NCI-H187 (cell line): Measurements from ENCODE around the gene PRR20E.
"Not testable (repeated sequence)": the region's sequence is repeated elsewhere in the genome, so short reads cannot be mapped to it uniquely, and the experiment has no call there.

Source experiments
- DNase-seq, 2 experiments: peaks; one replicate each; lab custom pipeline; 2025; lab: John Stamatoyannopoulos, UW

PRR20E gene

DNA sequence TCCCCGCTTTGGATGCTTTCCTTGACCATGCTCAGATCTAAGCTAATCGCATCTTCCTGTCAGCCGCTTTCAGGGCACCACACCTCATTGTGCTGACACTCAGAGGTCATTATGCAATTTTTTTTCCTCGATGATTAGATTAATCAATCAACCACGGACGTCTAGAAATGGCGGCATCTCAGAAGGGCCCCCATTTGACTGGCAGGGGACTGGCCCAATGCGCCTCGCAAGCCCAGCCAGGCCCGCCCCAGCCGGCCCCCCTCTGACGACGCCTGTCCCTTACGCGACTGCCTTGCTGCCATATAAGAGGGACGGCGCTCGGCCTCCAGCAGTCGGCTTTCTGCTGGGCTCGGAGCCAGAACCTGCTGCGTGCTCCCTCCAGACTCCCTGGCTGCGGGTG is at the start of gene PRR20E:
Gene PRR20E (plus strand): TSS at position 301 of the 400 bp plus-strand sequence. CDS start 387 bp downstream, outside the sequence.
- DNase-seq = not testable (repeated sequence)

DNA sequence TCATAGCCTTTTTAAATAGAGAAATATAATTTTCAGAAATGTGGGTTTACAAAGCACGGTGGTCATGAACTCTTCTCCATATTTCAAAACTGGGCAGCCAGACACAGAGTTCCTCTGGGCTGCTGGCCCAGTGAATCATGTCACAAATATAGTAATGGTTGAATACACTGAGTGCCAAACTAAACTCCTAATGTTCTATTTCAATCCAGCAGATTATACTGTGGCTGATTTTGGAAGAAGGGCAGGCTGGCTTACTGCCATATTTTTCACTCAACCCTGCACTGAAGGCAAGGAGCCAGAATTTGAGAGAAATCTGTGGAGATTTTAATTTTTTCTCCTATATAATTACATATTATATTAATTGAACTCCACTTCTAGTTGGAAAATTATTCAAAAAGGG is 43.3 kb upstream of the PRR20E start:
- DNase-seq = no peak

DNA sequence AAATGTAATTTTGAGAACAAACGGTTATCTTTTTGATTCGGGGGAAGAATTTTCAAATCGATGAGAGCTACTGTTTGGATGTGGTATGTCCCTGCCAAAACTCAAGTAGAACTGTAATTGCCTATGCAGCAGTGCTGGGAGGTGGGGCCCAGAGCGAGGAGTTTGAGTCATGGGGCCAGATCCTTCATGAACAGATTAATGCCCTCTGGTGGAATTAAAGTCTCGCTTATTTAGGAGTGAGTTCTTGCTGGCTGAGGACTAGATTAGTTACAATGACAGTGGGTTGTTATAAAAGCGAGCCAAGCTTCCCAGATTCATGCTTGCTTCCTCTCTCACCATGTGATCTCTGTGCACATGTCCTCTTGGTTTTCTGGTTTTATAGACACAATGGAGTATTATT is 38.1 kb upstream of the PRR20E start:
- no peak for DNase-seq

DNA sequence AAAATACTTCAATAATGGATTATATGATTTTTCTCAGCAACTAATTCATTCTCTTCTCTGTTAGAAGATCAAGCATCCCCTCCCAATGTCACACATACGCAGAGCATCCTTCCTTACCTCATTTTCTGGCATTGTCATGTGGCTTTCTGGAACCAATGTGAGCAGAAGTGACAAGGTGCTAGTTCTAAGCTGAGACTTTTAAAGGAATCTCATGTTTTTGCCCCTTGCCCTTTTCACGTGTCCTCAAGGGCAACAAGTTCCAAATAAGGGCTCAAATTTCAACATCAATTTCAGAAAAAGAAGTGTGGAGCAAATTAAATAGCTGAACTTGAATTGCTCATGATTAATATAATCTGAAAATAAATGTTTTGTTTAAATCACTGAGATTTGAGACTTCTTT is 30.9 kb upstream of the PRR20E start:
- no peak for DNase-seq

DNA sequence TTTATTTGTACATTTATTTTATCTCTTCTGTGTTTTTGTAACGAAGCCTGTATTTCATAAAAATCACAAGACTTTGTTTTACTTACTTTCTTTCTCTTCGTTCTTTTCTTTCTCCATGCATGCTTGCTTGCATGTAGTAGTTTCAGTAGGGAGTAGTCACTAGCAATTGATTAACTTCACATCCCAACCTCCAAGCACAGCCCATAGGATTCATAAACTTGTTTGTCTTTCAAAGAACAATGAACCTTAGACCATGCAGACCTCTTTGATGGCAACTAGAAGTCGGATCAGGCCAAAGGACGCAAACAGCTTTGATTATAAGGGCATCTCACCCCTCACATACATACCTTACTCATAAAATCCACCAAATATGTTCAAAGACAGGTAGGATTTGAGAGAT is 29.4 kb upstream of the PRR20E start:
- DNase-seq = no peak

DNA sequence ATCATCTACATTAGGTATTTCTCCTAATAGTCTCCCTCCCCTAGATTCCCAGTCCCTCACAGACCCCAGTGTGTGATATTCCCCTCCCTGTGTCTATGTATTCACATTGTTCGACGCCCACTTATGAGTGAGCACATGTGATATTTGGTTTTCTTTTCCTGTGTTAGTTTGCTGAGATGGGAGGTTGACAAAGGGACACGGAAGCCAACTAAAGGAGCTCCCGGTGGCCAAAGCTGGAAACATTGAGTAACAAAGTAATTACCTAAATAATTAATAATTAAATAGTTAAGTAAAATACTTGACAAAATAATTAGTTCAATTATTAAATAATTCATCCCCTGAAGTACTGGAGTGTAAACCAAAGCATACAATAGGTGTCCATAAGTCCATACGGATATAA is 28.0 kb upstream of the PRR20E start:
- no peak for DNase-seq

DNA sequence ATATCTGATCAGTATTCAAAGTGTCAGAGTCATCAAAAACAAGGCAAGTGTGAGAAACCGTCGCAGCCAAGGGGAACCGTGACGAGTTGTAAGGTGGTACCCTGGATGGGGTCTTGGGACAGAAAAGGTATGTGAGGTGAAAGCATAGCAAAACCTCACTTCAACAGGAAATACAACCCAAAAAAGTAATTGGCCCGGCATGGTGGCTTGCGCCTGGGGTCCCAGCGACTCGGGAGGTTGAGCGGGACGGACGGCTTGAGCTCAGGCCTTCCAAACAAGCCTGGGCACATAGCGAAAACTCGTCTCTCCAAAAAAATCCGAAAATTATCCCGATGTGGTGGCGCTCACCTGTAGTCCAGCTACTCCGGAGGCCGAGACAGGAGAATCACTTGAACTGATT is 27.2 kb upstream of the PRR20E start:
- not testable (repeated sequence) for DNase-seq

DNA sequence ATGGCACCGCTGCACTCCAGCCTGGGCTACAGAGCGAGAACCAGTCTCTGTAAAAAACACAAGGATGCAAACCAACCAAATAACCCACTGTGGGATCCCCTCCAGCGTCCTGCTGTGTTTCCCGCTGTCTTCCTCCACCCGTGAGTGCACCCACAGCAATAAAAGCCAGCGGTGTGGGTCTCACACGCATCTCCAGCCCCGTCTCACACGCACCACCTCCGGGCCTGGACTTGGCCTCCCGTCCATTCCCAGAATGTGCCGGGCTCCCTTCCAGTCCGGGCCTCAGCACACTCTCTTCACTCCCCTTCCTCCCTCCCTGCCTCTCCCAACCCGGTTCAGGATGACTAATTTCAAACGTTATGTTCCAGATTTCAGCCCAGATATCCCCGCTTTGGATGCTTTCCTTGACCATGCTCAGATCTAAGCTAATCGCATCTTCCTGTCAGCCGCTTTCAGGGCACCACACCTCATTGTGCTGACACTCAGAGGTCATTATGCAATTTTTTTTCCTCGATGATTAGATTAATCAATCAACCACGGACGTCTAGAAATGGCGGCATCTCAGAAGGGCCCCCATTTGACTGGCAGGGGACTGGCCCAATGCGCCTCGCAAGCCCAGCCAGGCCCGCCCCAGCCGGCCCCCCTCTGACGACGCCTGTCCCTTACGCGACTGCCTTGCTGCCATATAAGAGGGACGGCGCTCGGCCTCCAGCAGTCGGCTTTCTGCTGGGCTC is 26.6 kb upstream of the PRR20E start, which contains the start of gene PRR20A:
Gene PRR20A (plus strand): TSS at position 684 of the 734 bp plus-strand sequence. CDS start 387 bp downstream, outside the sequence.
- not testable (repeated sequence) for DNase-seq

DNA sequence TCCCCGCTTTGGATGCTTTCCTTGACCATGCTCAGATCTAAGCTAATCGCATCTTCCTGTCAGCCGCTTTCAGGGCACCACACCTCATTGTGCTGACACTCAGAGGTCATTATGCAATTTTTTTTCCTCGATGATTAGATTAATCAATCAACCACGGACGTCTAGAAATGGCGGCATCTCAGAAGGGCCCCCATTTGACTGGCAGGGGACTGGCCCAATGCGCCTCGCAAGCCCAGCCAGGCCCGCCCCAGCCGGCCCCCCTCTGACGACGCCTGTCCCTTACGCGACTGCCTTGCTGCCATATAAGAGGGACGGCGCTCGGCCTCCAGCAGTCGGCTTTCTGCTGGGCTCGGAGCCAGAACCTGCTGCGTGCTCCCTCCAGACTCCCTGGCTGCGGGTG is 19.8 kb upstream of the PRR20E start, which contains the start of gene PRR20B:
Gene PRR20B (plus strand): TSS at position 301 of the 400 bp plus-strand sequence. CDS start 387 bp downstream, outside the sequence.
- not testable (repeated sequence) for DNase-seq

DNA sequence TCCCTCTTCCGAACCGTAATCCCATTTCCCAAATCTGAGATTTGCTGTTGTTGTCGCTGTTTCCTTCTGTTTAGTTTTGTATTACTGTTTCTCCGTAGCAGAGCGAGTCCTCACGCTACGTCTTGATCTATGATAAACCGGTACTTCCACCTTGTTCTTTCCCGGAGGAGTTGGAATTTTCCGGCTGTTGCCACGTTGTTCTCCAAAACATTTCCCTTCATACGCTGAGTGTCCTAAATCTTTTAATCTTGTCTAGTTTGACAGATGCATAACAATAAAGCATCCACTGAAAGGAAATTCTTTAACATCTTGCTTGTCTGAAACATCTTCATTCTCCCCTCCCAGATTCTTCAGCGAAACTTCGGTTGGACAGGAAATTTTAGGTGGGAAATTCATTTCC is 18.9 kb upstream of the PRR20E start:
- not testable (repeated sequence) for DNase-seq

DNA sequence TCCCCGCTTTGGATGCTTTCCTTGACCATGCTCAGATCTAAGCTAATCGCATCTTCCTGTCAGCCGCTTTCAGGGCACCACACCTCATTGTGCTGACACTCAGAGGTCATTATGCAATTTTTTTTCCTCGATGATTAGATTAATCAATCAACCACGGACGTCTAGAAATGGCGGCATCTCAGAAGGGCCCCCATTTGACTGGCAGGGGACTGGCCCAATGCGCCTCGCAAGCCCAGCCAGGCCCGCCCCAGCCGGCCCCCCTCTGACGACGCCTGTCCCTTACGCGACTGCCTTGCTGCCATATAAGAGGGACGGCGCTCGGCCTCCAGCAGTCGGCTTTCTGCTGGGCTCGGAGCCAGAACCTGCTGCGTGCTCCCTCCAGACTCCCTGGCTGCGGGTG is 13.2 kb upstream of the PRR20E start, which contains the start of gene PRR20C:
Gene PRR20C (plus strand): TSS at position 301 of the 400 bp plus-strand sequence. CDS start 387 bp downstream, outside the sequence.
- DNase-seq = not testable (repeated sequence)

DNA sequence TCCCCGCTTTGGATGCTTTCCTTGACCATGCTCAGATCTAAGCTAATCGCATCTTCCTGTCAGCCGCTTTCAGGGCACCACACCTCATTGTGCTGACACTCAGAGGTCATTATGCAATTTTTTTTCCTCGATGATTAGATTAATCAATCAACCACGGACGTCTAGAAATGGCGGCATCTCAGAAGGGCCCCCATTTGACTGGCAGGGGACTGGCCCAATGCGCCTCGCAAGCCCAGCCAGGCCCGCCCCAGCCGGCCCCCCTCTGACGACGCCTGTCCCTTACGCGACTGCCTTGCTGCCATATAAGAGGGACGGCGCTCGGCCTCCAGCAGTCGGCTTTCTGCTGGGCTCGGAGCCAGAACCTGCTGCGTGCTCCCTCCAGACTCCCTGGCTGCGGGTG is 6.7 kb upstream of the PRR20E start, which contains the start of gene PRR20D:
Gene PRR20D (plus strand): TSS at position 301 of the 400 bp plus-strand sequence. CDS start 387 bp downstream, outside the sequence.
- DNase-seq = not testable (repeated sequence)

DNA sequence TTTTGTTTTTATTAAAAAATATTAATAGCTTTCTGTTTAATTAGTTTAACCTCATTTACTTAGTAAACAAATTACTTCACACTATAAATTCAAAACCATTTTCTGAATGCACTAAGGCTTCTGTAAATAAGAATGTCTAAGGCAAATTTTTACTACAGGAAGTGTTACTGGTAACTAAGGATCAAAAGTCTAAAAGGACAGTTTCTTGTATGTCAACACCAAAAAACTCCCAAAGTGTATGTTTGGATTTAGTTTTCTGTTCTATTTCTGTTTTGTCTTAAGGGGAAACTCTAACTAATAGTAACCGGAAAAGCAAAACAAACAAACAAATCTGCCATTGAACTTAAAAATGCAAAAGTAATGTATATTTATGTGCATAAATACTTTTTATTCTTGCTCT is 24.7 kb downstream of the PRR20E start:
- no peak for DNase-seq

DNA sequence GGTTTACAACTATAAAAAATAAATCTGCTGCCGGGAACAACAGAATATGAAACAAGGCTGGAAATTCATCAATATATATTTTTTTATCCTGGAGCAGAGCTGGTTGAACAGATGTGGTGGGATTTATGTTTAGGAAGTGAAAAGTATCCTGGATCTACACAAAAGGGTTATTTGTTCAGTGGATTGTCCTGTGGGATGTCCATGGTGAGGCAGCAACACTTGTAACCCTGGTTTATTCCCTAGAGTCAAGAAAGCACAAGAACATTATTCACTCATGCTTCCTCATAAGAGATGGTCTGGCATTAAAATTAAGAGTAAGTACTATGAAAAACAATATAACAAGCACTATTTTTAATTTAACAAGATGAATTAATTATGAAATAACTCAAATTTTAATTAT is 46.0 kb downstream of the PRR20E start:
- DNase-seq = no peak
